Measurements from ENCODE around the gene CREB3L4.

Gene CREB3L4

DNA sequence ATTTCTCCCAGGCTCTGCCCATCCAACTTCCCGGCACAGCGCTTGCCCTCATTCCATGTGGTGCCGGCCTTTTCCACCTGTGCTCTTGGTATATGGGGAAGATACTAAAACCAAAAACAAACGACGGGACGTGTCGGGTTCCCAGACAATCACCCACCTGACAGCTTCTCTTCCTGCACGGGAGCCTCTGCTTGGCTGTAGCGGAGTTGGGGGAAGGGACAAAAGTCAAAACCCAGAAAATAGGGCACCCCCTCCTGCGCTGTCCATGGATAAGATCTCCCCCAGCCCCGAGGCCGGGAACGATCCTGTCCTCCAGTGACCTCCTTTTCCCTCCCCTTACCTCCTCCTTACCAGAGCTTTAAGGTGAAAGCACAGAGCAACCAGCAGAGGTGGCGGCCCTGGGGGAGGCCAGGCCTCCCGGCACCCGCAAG, 9.1 kb downstream of the CREB3L4 start:
- no peak for TF ChIP-seq ZNF280C (tag by site-specific recombination; IDR thresholded peaks at IDR 0.05)
- TF ChIP-seq PRDM10 (tag by site-specific recombination; IDR thresholded peaks at IDR 0.05): peak; percentile 43; the same call in 1 of the 2 replicates
- TF ChIP-seq ZNF639 (tag by site-specific recombination; IDR thresholded peaks at IDR 0.05): no peak
- TF ChIP-seq KLF17 (tag by site-specific recombination; IDR thresholded peaks at IDR 0.05): no peak
- TF ChIP-seq, protein P1, sequence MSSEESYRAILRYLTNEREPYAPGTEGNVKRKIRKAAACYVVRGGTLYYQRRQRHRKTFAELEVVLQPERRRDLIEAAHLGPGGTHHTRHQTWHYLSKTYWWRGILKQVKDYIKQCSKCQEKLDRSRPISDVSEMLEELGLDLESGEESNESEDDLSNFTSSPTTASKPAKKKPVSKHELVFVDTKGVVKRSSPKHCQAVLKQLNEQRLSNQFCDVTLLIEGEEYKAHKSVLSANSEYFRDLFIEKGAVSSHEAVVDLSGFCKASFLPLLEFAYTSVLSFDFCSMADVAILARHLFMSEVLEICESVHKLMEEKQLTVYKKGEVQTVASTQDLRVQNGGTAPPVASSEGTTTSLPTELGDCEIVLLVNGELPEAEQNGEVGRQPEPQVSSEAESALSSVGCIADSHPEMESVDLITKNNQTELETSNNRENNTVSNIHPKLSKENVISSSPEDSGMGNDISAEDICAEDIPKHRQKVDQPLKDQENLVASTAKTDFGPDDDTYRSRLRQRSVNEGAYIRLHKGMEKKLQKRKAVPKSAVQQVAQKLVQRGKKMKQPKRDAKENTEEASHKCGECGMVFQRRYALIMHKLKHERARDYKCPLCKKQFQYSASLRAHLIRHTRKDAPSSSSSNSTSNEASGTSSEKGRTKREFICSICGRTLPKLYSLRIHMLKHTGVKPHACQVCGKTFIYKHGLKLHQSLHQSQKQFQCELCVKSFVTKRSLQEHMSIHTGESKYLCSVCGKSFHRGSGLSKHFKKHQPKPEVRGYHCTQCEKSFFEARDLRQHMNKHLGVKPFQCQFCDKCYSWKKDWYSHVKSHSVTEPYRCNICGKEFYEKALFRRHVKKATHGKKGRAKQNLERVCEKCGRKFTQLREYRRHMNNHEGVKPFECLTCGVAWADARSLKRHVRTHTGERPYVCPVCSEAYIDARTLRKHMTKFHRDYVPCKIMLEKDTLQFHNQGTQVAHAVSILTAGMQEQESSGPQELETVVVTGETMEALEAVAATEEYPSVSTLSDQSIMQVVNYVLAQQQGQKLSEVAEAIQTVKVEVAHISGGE (tag by site-specific recombination; conservative IDR thresholded peaks at IDR 0.05; ENCODE audit: low read depth): 0 out of 2 replicates have a peak, but pooled peaks have one; percentile 5
- TF ChIP-seq ZNF621 (tag by site-specific recombination; IDR thresholded peaks at IDR 0.05): no peak
- TF ChIP-seq, protein P2, sequence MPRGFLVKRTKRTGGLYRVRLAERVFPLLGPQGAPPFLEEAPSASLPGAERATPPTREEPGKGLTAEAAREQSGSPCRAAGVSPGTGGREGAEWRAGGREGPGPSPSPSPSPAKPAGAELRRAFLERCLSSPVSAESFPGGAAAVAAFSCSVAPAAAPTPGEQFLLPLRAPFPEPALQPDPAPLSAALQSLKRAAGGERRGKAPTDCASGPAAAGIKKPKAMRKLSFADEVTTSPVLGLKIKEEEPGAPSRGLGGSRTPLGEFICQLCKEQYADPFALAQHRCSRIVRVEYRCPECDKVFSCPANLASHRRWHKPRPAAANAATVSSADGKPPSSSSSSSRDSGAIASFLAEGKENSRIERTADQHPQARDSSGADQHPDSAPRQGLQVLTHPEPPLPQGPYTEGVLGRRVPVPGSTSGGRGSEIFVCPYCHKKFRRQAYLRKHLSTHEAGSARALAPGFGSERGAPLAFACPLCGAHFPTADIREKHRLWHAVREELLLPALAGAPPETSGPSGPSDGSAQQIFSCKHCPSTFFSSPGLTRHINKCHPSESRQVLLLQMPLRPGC (tag by site-specific recombination; IDR thresholded peaks at IDR 0.05): no peak
- TF ChIP-seq GLIS1 (tag by site-specific recombination; IDR thresholded peaks at IDR 0.05): peak; percentile 46; the same call in 1 of the 2 replicates
- 0 out of 2 replicates have a peak, but pooled peaks have one; percentile 48 for TF ChIP-seq GLIS2 (tag by site-specific recombination; IDR thresholded peaks at IDR 0.05)
- TF ChIP-seq, protein P3, sequence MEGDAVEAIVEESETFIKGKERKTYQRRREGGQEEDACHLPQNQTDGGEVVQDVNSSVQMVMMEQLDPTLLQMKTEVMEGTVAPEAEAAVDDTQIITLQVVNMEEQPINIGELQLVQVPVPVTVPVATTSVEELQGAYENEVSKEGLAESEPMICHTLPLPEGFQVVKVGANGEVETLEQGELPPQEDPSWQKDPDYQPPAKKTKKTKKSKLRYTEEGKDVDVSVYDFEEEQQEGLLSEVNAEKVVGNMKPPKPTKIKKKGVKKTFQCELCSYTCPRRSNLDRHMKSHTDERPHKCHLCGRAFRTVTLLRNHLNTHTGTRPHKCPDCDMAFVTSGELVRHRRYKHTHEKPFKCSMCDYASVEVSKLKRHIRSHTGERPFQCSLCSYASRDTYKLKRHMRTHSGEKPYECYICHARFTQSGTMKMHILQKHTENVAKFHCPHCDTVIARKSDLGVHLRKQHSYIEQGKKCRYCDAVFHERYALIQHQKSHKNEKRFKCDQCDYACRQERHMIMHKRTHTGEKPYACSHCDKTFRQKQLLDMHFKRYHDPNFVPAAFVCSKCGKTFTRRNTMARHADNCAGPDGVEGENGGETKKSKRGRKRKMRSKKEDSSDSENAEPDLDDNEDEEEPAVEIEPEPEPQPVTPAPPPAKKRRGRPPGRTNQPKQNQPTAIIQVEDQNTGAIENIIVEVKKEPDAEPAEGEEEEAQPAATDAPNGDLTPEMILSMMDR (tag by site-specific recombination; IDR thresholded peaks at IDR 0.05): 0 out of 2 replicates have a peak, but pooled peaks have one; percentile 14
- no peaks in the 10 kb centered on the region for H3K9me3 ChIP-seq (ENCODE audit: control insufficient read depth, insufficient read depth, low read depth, low read length)
- H3K4me3 ChIP-seq (ENCODE audit: low read depth, low read length): peak overlapping the region; percentile 90
- POLR2A ChIA-PET: interaction anchor here (0.7 to 5.3 kb wide), 13 partner anchors 9 to 429 kb away, joined by 3 to 137 read pairs (median 9); partner anchors contain the start of genes CREB3L4, CRTC2, DENND4B and GATAD2B
- peak overlapping the region; percentile 88 for H3K27ac ChIP-seq (ENCODE audit: extremely low read depth, low read depth, low read length)
- CTCF ChIA-PET: interaction anchor here (1.2 to 4.1 kb wide), 5 partner anchors 9 to 84 kb away, joined by 3 to 29 read pairs (median 19); partner anchors contain the start of genes CREB3L4 and RAB13
- H3K4me1 ChIP-seq (ENCODE audit: control insufficient read depth, insufficient read depth, low read length): no peaks in the 10 kb centered on the region
- H3K36me3 ChIP-seq (ENCODE audit: control insufficient read depth in 2 of 2, insufficient read depth in 1 of 2, low read length in 2 of 2): peaks cover 11 to 56% of the 10 kb centered on the region in 2 experiments

Measured in HEK293 (cell line).